HG03354 (cell line): ENCODE data around the gene ABHD8.

Source experiments
- ATAC-seq: cut with Tn5 transposase; IDR thresholded peaks from one replicate; pipeline ENCODE4 v1.9.1; 2021; ENCODE audit warnings: mild to moderate bottlenecking; ENCODE audit not compliant: unreplicated experiment, poor library complexity, severe bottlenecking

Gene ABHD8

GRCh38 chr19:17334414-17335409 lies 31.5 kb upstream of the ABHD8 start, which contains the start of gene ANO8:
TSS of gene ANO8 (minus strand) at chr19:17334855. CDS start at chr19:17334670, 185 bp downstream.
- ATAC-seq = peak; percentile 56

- no peak for ATAC-seq
Observed at GRCh38 chr19:17333611-17334413, 30.6 kb upstream of the ABHD8 start.

GRCh38 chr19:17332677-17333581 lies 29.7 kb upstream of the ABHD8 start:
- no peak for ATAC-seq

GRCh38 chr19:17332360-17332676 lies 29.1 kb upstream of the ABHD8 start:
- ATAC-seq = no peak

GRCh38 chr19:17331045-17331558 lies 27.9 kb upstream of the ABHD8 start:
- no peak for ATAC-seq

- no peak for ATAC-seq
Observed at GRCh38 chr19:17330262-17331044, 27.2 kb upstream of the ABHD8 start.

- ATAC-seq = no peak
Observed at GRCh38 chr19:17329366-17330261, 26.4 kb upstream of the ABHD8 start.

GRCh38 chr19:17328517-17329365 lies 25.5 kb upstream of the ABHD8 start:
- no peak for ATAC-seq

GRCh38 chr19:17327654-17328516 lies 24.7 kb upstream of the ABHD8 start:
- ATAC-seq = no peak

- ATAC-seq = no peak
Observed at GRCh38 chr19:17327068-17327653, 23.9 kb upstream of the ABHD8 start.

- no peak for ATAC-seq
Observed at GRCh38 chr19:17326595-17326966, 23.4 kb upstream of the ABHD8 start.

GRCh38 chr19:17325881-17326594 lies 22.8 kb upstream of the ABHD8 start:
- no peak for ATAC-seq

GRCh38 chr19:17325133-17325532 lies 21.9 kb upstream of the ABHD8 start:
- ATAC-seq = no peak

GRCh38 chr19:17324357-17325114 lies 21.3 kb upstream of the ABHD8 start:
- ATAC-seq = no peak
